ENCODE data around the gene FAM149A. TPM values are rescaled to one million over a fixed set of nuclear protein-coding genes. Genes with fewer than 3 reads are reported as not detected.
A peak's percentile ranks its signal among the peaks of the same experiment; 100 is the strongest.

Gene FAM149A
- total RNA-seq, 6 experiments from 2014 or later, result not detected

DNA sequence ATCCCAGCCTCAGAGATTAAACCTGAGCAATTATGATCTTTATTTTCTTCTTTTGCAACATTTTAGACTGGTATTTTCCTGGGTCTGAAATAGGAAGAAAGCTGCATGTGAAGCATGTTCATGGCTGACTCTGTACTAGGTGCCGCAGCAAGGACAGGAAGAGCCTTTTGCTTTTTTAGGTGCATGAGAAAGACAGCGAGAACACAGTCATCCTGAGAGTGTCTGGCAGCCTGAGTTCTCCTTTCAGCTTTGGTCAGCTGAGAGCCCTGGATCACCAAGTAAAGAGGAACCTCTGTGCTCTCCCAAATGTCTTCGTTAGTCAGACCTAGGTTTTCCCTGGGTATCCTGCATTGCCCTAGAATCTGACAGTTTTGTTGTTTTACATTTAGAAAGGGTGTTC lies 29.8 kb downstream of the FAM149A start:
- Mint-ChIP-seq H3K27me3 (ENCODE audit: insufficient read depth) (peaks cover 23% of the 10 kb centered on the region), H3K4me3 (0 out of 2 replicates have a peak overlapping the region, but pooled peaks have one; percentile 6), H3K4me1 (ENCODE audit: low read depth) (no peaks in the 10 kb centered on the region; the same call in 1 of the 2 replicates), H3K9me3 (no peaks in the 10 kb centered on the region), H3K27ac (no peak overlapping the region), H3K36me3 (ENCODE audit: low read depth) (no peaks in the 10 kb centered on the region)
- TF ChIP-seq, protein P1, sequence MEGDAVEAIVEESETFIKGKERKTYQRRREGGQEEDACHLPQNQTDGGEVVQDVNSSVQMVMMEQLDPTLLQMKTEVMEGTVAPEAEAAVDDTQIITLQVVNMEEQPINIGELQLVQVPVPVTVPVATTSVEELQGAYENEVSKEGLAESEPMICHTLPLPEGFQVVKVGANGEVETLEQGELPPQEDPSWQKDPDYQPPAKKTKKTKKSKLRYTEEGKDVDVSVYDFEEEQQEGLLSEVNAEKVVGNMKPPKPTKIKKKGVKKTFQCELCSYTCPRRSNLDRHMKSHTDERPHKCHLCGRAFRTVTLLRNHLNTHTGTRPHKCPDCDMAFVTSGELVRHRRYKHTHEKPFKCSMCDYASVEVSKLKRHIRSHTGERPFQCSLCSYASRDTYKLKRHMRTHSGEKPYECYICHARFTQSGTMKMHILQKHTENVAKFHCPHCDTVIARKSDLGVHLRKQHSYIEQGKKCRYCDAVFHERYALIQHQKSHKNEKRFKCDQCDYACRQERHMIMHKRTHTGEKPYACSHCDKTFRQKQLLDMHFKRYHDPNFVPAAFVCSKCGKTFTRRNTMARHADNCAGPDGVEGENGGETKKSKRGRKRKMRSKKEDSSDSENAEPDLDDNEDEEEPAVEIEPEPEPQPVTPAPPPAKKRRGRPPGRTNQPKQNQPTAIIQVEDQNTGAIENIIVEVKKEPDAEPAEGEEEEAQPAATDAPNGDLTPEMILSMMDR (IDR thresholded peaks at IDR 0.05), result no peak
- no peak for DNase-seq

DNA sequence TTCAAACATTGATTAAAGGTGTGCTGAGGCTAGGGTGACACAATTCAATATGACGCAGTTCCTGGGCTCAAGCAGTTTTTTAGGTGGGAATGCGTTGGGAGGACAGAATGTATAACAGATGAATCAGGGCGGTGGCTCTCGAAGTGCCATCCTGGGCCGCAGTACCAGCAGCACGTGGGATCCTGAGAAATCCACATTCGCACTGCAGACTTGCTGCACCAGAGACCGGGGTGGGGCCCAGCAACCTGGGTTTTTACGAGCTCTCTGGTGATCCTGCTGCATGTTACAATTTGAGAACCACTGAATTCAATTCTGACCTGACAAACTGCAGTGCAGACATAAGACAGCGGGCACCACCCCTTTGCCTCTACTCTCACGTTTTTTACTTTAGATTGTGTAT lies 30.4 kb downstream of the FAM149A start:
- Mint-ChIP-seq H3K27me3 (ENCODE audit: insufficient read depth) (peaks cover 21% of the 10 kb centered on the region), H3K36me3 (ENCODE audit: low read depth) (no peaks in the 10 kb centered on the region), H3K9me3 (no peaks in the 10 kb centered on the region), H3K4me1 (ENCODE audit: low read depth) (no peaks in the 10 kb centered on the region; the same call in 1 of the 2 replicates), H3K27ac (no peak overlapping the region), H3K4me3 (no peak overlapping the region)
- DNase-seq, result no peak
- TF ChIP-seq, protein P1 (IDR thresholded peaks at IDR 0.05), result no peak

DNA sequence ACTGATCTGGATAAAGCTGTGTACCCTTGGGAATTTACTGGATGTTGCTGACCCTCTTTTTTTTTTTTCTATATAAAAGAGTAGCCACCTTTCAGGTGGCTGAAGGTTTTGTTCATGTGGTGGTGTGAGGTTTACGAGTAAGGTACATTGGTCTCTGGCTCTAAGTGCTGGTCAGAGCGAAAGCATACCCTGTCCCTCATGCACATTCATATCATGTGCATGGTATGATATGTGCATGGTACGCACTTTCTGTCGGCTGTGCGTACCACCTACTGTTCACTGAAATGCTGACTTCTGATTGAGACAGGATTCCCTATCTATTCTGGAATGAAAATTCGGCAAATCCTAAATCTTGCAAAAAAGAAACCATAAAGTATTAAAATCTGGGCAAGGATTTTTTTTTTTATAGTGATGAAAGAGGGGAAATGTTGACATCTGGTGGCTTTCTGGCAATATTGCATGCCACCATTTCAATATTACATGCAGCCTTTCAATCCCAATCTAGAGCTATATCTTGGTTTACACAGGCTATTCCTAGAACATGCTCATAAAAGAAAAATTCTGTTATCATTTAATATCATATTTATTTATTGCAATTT lies 32.8 kb downstream of the FAM149A start:
- H3K9me3 Mint-ChIP-seq, result no peaks in the 10 kb centered on the region
- no peak for DNase-seq
- H3K27me3 Mint-ChIP-seq (ENCODE audit: insufficient read depth), result peaks cover 27% of the 10 kb centered on the region
- H3K36me3 Mint-ChIP-seq (ENCODE audit: low read depth), result no peaks in the 10 kb centered on the region
- TF ChIP-seq, protein P1 (IDR thresholded peaks at IDR 0.05), result peak; percentile 79
- no peaks in the 10 kb centered on the region; the same call in 1 of the 2 replicates for H3K4me1 Mint-ChIP-seq (ENCODE audit: low read depth)
- no peak overlapping the region for H3K27ac Mint-ChIP-seq
- H3K4me3 Mint-ChIP-seq, result no peak overlapping the region

DNA sequence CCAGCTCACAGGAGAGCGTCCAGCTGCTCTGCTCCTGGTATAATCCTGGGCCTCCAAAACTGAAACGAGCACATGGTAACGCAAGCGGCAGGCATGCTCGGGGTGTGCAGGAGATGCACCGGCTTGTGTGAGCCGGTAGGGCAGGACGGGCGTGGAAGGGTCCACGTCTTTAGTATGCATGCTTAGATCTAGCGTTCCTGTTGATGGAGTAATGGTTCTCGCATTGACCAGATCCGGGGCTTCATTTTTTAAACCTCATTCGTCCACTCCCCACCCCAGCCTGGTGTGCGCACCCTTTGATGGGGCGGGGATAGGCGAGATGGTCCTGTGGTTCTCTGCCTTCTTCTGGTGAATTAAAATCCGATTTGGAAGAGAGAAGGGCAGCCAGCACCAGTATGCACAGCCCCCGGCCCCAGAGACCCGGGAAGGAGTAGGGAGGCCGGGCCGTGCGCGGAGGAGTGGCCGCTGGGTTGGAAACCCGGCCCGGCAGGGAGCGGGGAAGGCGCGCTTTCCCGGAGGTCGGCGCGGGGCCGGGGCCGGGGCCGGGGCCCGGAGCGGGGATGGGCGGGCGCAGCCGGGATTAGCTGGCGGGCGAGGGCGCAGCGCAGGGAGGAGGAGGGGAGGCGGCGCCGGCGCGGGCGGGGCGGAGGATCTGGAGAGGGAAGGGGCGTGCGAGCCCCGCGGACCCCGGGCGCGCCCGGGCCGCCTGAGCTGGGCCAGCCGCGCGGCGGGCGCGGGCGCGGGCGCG lies 39.9 kb downstream of the FAM149A start:
- Mint-ChIP-seq H3K27me3 (ENCODE audit: insufficient read depth) (peaks cover 27% of the 10 kb centered on the region), H3K9me3 (no peaks in the 10 kb centered on the region), H3K36me3 (ENCODE audit: low read depth) (no peaks in the 10 kb centered on the region), H3K4me3 (peak overlapping the region; percentile 78), H3K27ac (no peak overlapping the region), H3K4me1 (ENCODE audit: low read depth) (no peaks in the 10 kb centered on the region; the same call in 1 of the 2 replicates)
- no peak for DNase-seq
- TF ChIP-seq, protein P1 (IDR thresholded peaks at IDR 0.05), result no peak

DNA sequence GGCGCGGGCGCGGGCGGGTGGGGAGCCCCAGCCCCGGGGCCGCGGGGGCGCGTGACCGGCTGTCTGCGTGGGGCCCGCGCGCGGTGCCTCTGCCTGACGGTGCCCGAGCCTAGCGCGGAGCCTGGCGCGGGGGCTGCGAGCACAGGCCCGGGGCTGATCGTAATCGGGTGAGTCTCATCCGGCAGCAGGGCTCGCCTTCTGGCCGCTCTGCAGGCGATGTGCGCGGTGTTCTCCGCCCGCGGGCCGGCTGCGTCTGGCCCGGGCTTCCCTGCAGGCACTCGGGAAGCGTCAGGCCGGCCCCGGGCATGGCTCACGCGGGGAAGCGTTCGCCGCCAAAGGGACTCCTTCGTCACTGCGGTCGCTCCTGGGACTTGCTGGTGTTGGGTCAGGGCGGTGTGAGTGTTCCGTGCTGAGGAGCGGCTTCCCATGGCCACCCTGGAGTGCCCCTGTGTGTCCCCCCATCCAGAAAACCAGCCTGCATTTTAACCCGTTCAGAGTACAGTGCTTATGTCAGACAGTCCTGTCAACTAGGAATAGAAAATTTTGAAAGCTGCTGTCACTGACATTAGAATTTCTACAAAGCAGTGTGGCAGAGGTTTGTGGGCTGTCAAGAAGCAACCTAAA lies 40.6 kb downstream of the FAM149A start:
- Mint-ChIP-seq H3K27me3 (ENCODE audit: insufficient read depth) (peaks cover 32% of the 10 kb centered on the region), H3K9me3 (no peaks in the 10 kb centered on the region), H3K4me3 (peak overlapping the region; percentile 75), H3K4me1 (ENCODE audit: low read depth) (no peaks in the 10 kb centered on the region; the same call in 1 of the 2 replicates), H3K27ac (no peak overlapping the region), H3K36me3 (ENCODE audit: low read depth) (no peaks in the 10 kb centered on the region)
- TF ChIP-seq, protein P1 (IDR thresholded peaks at IDR 0.05), result no peak
- no peak for DNase-seq
